HL-60/S4 (cell line): ENCODE measurements around the gene VEPH1.

Source experiments
- in situ Hi-C: fragments of 300-500 bp; cut with MboI; formaldehyde crosslinking; loops from 2 replicates; pipeline ENCODE4 v1.14.3; 2022; ENCODE audit warnings: low sequenced_read_pairs

The VEPH1 gene

DNA sequence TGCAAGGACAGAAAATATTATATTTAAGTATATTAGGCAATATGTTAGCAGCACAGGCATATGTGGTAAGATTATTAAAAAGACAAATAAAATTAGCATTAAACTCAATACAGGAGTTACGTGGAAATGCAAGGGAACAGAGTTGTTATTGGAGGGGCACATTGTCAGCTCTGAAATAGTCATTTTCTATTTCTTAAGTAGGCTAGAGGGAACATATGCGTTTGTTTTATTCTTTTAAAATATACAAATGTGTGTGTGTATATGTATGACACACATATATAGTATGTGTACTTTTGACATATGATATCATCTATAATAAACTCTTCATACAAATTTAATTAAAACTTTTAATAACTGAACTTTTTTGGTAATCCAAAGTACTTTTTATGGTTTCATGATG lies 22.8 kb upstream of the VEPH1 start:
- in situ Hi-C loops = no loop called here

- in situ Hi-C loops = no loop called here
These were observed 20.6 kb upstream of the VEPH1 start for GRCh38 chr3:157523814-157524213.

DNA sequence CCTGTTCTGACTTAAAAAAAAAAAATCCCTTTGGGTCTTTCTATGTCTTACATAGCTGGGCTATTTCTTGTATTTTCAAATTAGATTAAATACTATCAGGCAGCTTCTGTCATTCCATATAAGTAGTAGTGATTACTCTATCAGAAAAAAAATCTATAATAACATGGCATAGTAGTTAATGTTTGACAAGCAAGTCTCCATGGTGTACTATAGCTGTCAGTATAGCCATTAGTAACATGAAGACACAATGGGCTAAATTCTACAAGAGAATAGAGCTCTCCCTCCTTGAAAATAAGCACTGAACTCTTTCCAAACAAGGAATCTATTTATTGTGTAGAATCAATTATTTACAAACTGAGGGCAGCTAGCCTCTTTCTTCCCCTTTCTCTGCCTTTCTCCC lies 19.4 kb upstream of the VEPH1 start:
- in situ Hi-C loops = no loop called here

DNA sequence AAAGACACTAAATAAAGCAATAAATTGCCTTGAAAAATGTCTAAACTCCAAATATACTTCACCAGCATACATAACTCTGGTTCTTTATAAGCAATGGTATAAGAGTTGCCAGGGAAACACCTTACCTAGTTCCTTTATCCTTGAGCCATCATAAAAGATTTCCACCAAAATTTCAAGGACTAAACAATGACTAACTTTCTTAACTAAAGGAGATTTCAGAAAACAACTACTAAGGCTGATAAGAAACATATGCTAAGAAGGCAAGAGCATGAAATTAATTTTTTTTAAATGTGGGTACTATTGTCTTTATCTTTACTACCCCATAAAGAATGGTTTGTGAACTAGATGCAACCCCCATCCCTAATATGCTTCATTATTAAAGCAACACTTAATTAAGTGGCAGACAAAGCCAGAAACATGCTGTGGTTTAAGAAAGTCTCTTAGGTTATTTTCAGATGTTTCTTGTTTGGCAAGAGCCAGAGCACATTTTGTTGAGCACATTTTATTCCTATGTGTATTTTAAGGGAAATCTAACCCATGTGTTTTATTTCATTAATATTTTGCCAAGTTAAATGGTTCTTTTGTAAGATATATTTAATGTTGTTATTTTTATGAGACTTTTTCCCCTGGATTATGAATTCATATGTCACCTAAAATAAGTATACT lies 17.4 kb upstream of the VEPH1 start:
- in situ Hi-C loops = no loop called here

DNA sequence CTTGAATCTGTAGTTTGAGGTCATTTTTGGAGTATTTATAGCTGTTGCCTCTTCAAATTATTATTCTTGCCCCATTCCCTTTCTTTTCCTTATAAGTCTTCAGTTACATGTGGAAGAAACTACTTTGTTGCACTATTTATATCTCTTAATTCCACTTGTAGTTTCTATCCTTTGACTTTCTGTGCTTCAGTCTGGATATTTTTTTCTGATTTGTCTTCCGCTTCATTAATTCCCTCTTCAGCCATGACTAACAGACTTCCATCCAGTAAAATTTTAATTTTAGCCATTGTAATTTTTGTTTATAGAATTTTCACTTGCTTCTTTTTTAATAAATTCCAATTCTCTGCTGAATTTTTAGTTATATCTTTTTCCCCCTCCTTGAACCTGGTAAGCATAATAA lies 15.7 kb upstream of the VEPH1 start:
- in situ Hi-C loops = no loop called here

DNA sequence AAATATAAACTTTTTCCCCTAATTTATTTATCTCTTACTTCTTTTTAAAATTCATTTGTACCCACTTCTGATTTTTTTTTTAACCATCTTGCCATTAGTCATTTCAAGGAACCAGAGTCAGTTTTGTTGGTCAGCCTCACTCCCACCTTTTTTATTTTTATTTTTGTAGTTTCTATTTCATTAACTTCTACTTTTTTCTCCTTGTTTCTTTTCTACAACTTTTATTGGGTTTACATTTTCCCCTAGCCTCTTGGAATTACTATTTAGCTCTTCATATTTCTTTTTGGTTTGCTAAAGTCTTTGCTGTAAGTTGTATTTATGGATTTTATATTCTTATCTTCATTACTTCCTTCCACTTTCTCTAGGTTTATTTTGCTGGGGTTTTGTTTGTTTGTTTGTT lies 13.7 kb upstream of the VEPH1 start:
- in situ Hi-C loops = no loop called here

DNA sequence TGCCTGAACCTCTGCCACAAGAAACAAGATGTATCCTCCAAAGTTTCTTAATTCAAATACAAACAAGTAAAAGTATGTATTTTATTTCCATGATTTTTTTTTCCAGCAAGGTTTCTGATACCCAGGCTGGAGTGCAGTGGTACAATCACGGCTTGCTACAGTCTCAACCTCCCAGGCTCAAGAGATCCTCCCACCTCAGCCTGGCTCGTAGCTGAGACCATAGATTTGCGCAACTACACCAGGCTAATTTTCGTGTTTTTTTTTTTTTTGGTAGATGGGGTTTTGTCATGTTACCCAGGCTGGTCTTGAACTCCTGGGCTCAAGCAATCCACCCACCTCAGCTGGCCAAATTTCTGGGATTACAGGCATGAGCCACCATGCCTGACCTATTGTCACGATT lies 12.2 kb upstream of the VEPH1 start:
- in situ Hi-C loops = no loop called here

DNA sequence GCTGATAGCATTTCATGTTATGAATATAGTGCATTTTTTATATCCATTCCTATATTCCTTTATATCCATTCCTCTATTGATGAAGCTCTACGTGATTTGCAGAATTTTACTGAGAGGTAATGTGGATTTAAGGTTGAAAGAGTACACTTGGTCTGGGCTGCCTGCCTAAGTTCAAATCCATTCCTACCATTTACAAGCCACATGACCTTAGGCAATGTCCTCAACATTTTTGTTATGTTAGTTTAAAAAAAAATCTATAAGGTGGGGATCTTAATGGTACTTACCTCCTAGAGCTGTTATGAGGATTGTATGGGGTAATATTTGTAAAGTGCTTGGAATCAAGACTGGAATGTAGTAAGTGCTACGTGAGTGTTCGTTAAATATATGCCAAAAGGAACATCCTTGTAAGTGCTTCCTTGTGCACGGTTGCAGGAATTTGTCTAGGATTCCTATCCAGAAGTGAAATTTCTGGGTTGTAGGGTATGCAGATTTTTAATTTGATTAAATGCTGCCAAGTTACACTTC lies 11.2 kb upstream of the VEPH1 start:
- in situ Hi-C loops = no loop called here

GRCh38 chr3:157513585-157513984 lies 10.4 kb upstream of the VEPH1 start:
- in situ Hi-C loops = no loop called here

- in situ Hi-C loops = no loop called here
These were observed 9.3 kb upstream of the VEPH1 start for GRCh38 chr3:157512534-157512933.

- in situ Hi-C loops = no loop called here
These were observed 5.2 kb upstream of the VEPH1 start for GRCh38 chr3:157508461-157508860.

DNA sequence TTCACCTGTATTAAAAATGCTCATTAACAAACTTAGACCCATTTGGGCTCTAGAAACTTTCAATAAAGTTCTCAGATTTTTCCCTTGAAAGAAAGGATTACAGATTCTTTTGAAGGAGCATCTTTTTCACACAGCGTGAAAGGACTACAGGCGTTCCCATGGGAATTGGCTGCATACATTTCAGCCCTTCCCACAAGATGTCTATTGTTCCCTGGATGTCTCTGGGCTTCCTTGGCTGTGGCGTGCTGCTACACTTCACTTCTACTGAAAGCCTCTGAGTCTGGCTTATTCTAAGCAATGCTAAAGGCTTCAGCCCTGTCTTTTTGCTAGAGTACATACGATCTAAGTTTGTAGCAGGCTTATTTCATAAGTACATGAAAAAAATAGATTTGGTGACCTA lies 1.4 kb downstream of the VEPH1 start:
- in situ Hi-C loops = no loop called here

GRCh38 chr3:157500232-157500631 lies 3.0 kb downstream of the VEPH1 start:
- in situ Hi-C loops = no loop called here

- in situ Hi-C loops = loop anchor here (25.0 kb wide), 1 partner anchor 287 kb away; no protein-coding TSS in a partner anchor
These were observed 3.8 kb downstream of the VEPH1 start for GRCh38 chr3:157499342-157499963.

- in situ Hi-C loops = loop anchor here (25.0 kb wide), 1 partner anchor 286 kb away; no protein-coding TSS in a partner anchor
These were observed 4.8 kb downstream of the VEPH1 start for GRCh38 chr3:157498371-157498770.

DNA sequence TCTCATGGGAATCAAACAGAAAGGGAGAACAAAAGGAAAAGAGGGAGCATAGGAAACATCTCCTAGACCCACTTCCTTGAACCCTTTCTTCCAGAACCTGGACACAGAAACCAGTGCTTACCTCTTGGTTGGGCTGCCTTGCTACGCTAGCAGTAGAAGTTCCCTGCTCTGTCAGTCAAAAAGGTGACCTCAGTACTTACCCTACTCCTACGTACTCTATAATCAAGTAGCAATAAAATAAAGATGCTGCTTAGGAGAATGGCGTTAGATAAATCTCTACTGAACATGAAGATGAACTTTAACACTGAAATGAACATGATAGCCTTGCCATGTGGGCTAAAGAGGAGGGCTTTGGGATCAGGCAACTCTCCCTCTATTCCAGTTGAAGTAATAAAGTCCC lies 7.4 kb downstream of the VEPH1 start:
- in situ Hi-C loops = loop anchor here (25.0 kb wide), 1 partner anchor 284 kb away; no protein-coding TSS in a partner anchor

DNA sequence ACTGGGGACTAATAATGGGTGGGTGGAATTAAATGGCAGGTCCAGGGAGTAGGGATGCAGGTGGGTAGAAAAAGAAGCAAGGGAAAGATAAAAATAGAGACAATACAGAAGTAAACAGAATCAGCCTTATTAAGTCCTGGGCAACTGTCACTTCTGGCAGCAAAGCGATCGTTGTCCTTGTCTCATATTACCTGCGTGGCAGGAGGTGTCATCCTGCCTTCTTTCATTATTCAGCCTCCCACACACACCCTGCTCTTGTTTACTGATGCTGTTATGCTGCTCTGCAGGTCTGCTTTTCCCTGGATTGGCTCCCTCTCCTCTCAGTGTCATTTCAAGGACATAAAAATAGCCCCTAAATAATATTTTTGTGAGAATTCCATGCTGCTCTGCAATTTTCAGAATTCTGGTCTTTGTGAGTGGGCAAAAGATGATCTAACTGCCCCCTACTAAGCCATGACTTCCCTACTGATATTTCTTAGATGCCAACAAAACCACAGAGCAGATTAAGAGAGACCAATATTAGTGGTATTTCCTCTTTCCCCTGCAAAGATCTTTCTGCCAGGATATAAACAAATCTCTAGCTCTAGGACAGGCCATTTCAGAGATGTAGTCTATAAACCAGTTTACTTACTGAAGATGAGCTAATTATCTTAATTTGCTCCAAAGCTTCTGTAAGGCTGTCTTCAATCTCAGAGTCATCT lies 8.5 kb downstream of the VEPH1 start:
- in situ Hi-C loops = loop anchor here (25.0 kb wide), 1 partner anchor 282 kb away; no protein-coding TSS in a partner anchor

- in situ Hi-C loops = loop anchor here (25.0 kb wide), 1 partner anchor 282 kb away; no protein-coding TSS in a partner anchor
These were observed 9.3 kb downstream of the VEPH1 start for GRCh38 chr3:157493627-157494550.

DNA sequence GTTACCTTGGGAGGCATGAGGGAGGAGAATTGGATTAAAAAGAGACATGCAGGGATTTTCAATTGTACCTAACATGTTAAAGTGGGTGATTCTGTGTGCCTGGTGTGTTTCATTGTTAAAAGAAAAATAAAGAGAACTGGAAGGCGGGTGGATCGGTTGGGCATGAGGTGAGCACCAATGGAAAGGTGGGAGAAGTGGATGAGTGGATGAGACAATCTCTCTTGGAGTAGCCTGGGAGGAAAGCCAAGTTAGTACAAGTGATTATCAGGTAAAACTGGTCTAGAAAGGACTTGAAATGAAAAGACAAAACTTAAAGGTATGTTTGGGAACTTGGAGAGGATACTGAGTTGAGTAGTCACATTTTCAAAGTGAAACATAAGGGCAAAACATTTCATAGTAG lies 12.1 kb downstream of the VEPH1 start:
- in situ Hi-C loops = loop anchor here (25.0 kb wide), 1 partner anchor 279 kb away; no protein-coding TSS in a partner anchor

- in situ Hi-C loops = loop anchor here (25.0 kb wide), 1 partner anchor 276 kb away; no protein-coding TSS in a partner anchor
These were observed 15.1 kb downstream of the VEPH1 start for GRCh38 chr3:157488144-157488543.
